GM18507 (cell line): ENCODE data around the gene GJA10.

ENCODE experiments used
- DNase-seq: peaks from one replicate; pipeline ENCODE4 v3.0.0; 2011; ENCODE audit warnings: low read depth; ENCODE audit not compliant: insufficient read length; ENCODE audit errors: extremely low spot score
- FAIRE-seq: peaks from 2 replicates; lab custom pipeline; 2011; peaks lifted over from hg19 to GRCh38; lab: Jason Lieb, UNC

Gene GJA10

GRCh38 chr6:89916136-89916920, 22.1 kb downstream of the GJA10 start:
- no peak for FAIRE-seq

GRCh38 chr6:89917216-89917615, 22.9 kb downstream of the GJA10 start:
- DNase-seq: no peak
- FAIRE-seq: no peak

More at GRCh38 chr6:89916136-89916920, 22.1 kb downstream of the GJA10 start:
- DNase-seq: no peak

GRCh38 chr6:89917801-89918366, 23.6 kb downstream of the GJA10 start:
- no peak for FAIRE-seq
- no peak for DNase-seq

GRCh38 chr6:89921197-89921596, 26.9 kb downstream of the GJA10 start:
- FAIRE-seq (no peak), DNase-seq (no peak)

- DNase-seq (no peak), FAIRE-seq (no peak)
Observed at GRCh38 chr6:89921691-89922090, 27.4 kb downstream of the GJA10 start.

GRCh38 chr6:89924231-89924630, 30.0 kb downstream of the GJA10 start:
- no peak for FAIRE-seq
- DNase-seq: no peak

GRCh38 chr6:89925826-89926225, 31.6 kb downstream of the GJA10 start:
- no peak for DNase-seq
- FAIRE-seq: no peak

- FAIRE-seq: no peak
Observed at GRCh38 chr6:89927264-89927663, 33.0 kb downstream of the GJA10 start.

GRCh38 chr6:89927791-89928550, 33.7 kb downstream of the GJA10 start:
- DNase-seq: no peak
- no peak for FAIRE-seq

More at GRCh38 chr6:89927264-89927663, 33.0 kb downstream of the GJA10 start:
- DNase-seq: no peak

GRCh38 chr6:89928604-89929003, 34.3 kb downstream of the GJA10 start:
- DNase-seq: no peak
- no peak for FAIRE-seq

GRCh38 chr6:89930789-89931188, 36.5 kb downstream of the GJA10 start:
- DNase-seq (no peak), FAIRE-seq (no peak)

GRCh38 chr6:89932245-89932802, 38.1 kb downstream of the GJA10 start:
- FAIRE-seq (no peak), DNase-seq (no peak)

- no peak for DNase-seq
- FAIRE-seq: no peak
Observed at GRCh38 chr6:89934685-89935366, 40.6 kb downstream of the GJA10 start.

- DNase-seq: no peak
- FAIRE-seq: no peak
Observed at GRCh38 chr6:89936177-89936576, 41.9 kb downstream of the GJA10 start.

- FAIRE-seq: no peak
- DNase-seq: no peak
Observed at GRCh38 chr6:89938014-89938413, 43.7 kb downstream of the GJA10 start.

GRCh38 chr6:89939144-89939543, 44.9 kb downstream of the GJA10 start:
- DNase-seq (no peak), FAIRE-seq (no peak)

- FAIRE-seq: peak; percentile 91
Observed at GRCh38 chr6:89940225-89941027, 46.2 kb downstream of the GJA10 start.

GRCh38 chr6:89941031-89941762, 46.9 kb downstream of the GJA10 start:
- DNase-seq (no peak), FAIRE-seq (no peak)

More at GRCh38 chr6:89940225-89941027, 46.2 kb downstream of the GJA10 start:
- peak; percentile 59 for DNase-seq
